SK-N-SH (cell line): ENCODE results near the gene FANCL. TPM values are rescaled to one million over a fixed set of nuclear protein-coding genes. Genes with fewer than 3 reads are reported as not detected.
A peak's percentile ranks its signal among the peaks of the same experiment; 100 is the strongest.

Source experiments
- CTCF ChIA-PET: fragments of 300-600, 350-600 bp; formaldehyde crosslinking; extraction: SDS; loops from one replicate; lab custom pipeline; 2021; lab: Yijun Ruan, JAX
- POLR2A ChIA-PET: fragments of 350-600 bp; sonication (Branson Sonifier 250); formaldehyde crosslinking; extraction: SDS; loops from one replicate; lab custom pipeline; 2020; ENCODE audit warnings: antibody characterized with exemption, inconsistent platforms; lab: Yijun Ruan, JAX
- DNase-seq: peaks from one replicate; pipeline ENCODE4 v3.0.0; 2012
- H2AFZ ChIP-seq: fragments of 200-600 bp; sonication (generic); 2 replicates; pipeline ENCODE4 v1.8.1; 2016; ENCODE audit warnings: antibody characterized with exemption, mild to moderate bottlenecking, low read depth
- H3F3A ChIP-seq: fragments of 200-600 bp; sonication (generic); replicated peaks from 2 replicates; pipeline ENCODE3; 2016; ENCODE audit warnings: antibody characterized with exemption, mild to moderate bottlenecking; ENCODE audit not compliant: insufficient read depth
- H3K27ac ChIP-seq, 2 experiments: fragments of 200-500 bp in 1 of 2; fragments of 200-600 bp in 1 of 2; sonication (Bioruptor generic) in 1 of 2; sonication (generic), shearing (Covaris generic) in 1 of 2; 2 replicates each; pipeline versions ENCODE4 v1.5.1 to v1.6.1; 2014 to 2016; ENCODE audit warnings: low read depth in 2 of 2, inconsistent platforms in 1 of 2, low read length in 1 of 2, mild to moderate bottlenecking in 1 of 2, mixed read lengths in 1 of 2
- H3K27me3 ChIP-seq: fragments of 200-600 bp; sonication (generic), shearing (Covaris generic); 2 replicates; pipeline ENCODE4 v1.6.1; 2016; ENCODE audit warnings: mixed run types; ENCODE audit not compliant: insufficient read depth
- H3K36me3 ChIP-seq, 2 experiments: fragments of 200-500 bp in 1 of 2; fragments of 200-600 bp in 1 of 2; sonication (Bioruptor generic) in 1 of 2; sonication (generic) in 1 of 2; replicated peaks in 1 of 2; 2 replicates each; pipeline versions ENCODE3 to v1.5.1; 2014 to 2016; ENCODE audit warnings: low read length in 1 of 2, mild to moderate bottlenecking in 1 of 2; ENCODE audit not compliant: insufficient read depth in 2 of 2, control insufficient read depth in 1 of 2
- H3K4me1 ChIP-seq, 2 experiments: fragments of 200-500 bp in 1 of 2; fragments of 200-600 bp in 1 of 2; sonication (Bioruptor generic) in 1 of 2; sonication (generic), shearing (Covaris generic) in 1 of 2; 2 replicates each; pipeline versions ENCODE4 v1.5.1 to v1.6.1; 2014 to 2016; ENCODE audit warnings: low read depth in 1 of 2, low read length in 1 of 2, mixed run types in 1 of 2; ENCODE audit not compliant: insufficient read depth in 2 of 2, control insufficient read depth in 1 of 2
- H3K4me2 ChIP-seq: fragments of 200-600 bp; sonication (generic), shearing (Covaris generic); 2 replicates; pipeline ENCODE4 v1.6.1; 2017; ENCODE audit warnings: mixed run types
- H3K4me3 ChIP-seq, 2 experiments: fragments of 200-500 bp in 1 of 2; fragments of 200-600 bp in 1 of 2; sonication (Bioruptor generic) in 1 of 2; sonication (generic), shearing (Covaris generic) in 1 of 2; 2 replicates each; pipeline versions ENCODE4 v1.5.1 to v1.8.1; 2014 to 2016; ENCODE audit warnings: low read depth in 2 of 2, inconsistent platforms in 1 of 2, low read length in 1 of 2, mild to moderate bottlenecking in 1 of 2, mixed read lengths in 1 of 2, moderate library complexity in 1 of 2
- H3K79me2 ChIP-seq: fragments of 200-600 bp; sonication (generic); 2 replicates; pipeline ENCODE4 v1.8.1; 2017; ENCODE audit warnings: mild to moderate bottlenecking; ENCODE audit not compliant: insufficient read depth
- H3K9ac ChIP-seq: fragments of 200-600 bp; sonication (generic); 2 replicates; pipeline ENCODE4 v1.6.1; 2017; ENCODE audit warnings: mixed run types
- H3K9me2 ChIP-seq: fragments of 200-600 bp; sonication (generic); 2 replicates; pipeline ENCODE4 v1.6.1; 2017; ENCODE audit warnings: mixed run types
- H3K9me3 ChIP-seq: fragments of 200-600 bp; sonication (generic); 2 replicates; pipeline ENCODE4 v1.6.1; 2017; ENCODE audit warnings: mixed run types, mild to moderate bottlenecking, moderate library complexity
- H4K20me1 ChIP-seq: fragments of 200-600 bp; sonication (generic); 2 replicates; pipeline ENCODE4 v1.6.1; 2017; ENCODE audit warnings: mild to moderate bottlenecking, mixed run types; ENCODE audit not compliant: insufficient read depth
- CTCF ChIP-seq: fragments of 200-600 bp; sonication (generic); IDR thresholded peaks from 2 replicates; pipeline ENCODE4 v1.6.1; 2017; ENCODE audit warnings: antibody characterized with exemption, mild to moderate bottlenecking, moderate library complexity
- ELF1 ChIP-seq: IDR thresholded peaks from 2 replicates; pipeline ENCODE4 v1.4.0; 2012
- EP300 ChIP-seq, 2 experiments: IDR thresholded peaks; 2 replicates each; pipeline versions ENCODE4 v1.4.0 to v1.6.1; 2012; ENCODE audit warnings: borderline replicate concordance in 1 of 2, low read depth in 1 of 2, low read length in 1 of 2
- EZH2phosphoT487 ChIP-seq: fragments of 200-600 bp; sonication (generic); IDR thresholded peaks from 2 replicates; pipeline ENCODE4 v1.6.1; 2017; ENCODE audit warnings: low read depth, mixed run types, mild to moderate bottlenecking, antibody characterized with exemption, moderate library complexity, borderline replicate concordance
- FOSL2 ChIP-seq: IDR thresholded peaks from 2 replicates; pipeline ENCODE4 v1.4.0; 2012; ENCODE audit warnings: low read depth, mild to moderate bottlenecking, moderate library complexity, borderline replicate concordance
- FOXJ3 ChIP-seq: sonication (generic); formaldehyde crosslinking; IDR thresholded peaks from 2 replicates; pipeline ENCODE4 v1.5.1; 2020; ENCODE audit warnings: mild to moderate bottlenecking, missing genetic modification reagents
- GABPA ChIP-seq: IDR thresholded peaks from 2 replicates; pipeline ENCODE4 v1.4.0; 2012; ENCODE audit warnings: low read depth, mild to moderate bottlenecking
- GATA2 ChIP-seq: sonication (generic); formaldehyde crosslinking; IDR thresholded peaks from 2 replicates; pipeline ENCODE4 v1.5.0; 2020; ENCODE audit warnings: mild to moderate bottlenecking, missing genetic modification reagents
- IRF3 ChIP-seq: fragments of 150-350 bp; IDR thresholded peaks from 2 replicates; pipeline ENCODE4 v1.6.1; 2016; ENCODE audit warnings: mild to moderate bottlenecking, low read depth, low read length
- JUND ChIP-seq: IDR thresholded peaks from 2 replicates; pipeline ENCODE4 v1.4.0; 2012
- MXI1 ChIP-seq: IDR thresholded peaks from 2 replicates; pipeline ENCODE4 v1.6.1; 2012; ENCODE audit warnings: mild to moderate bottlenecking, low read depth, low read length, improper control_type of control experiment
- NFIC ChIP-seq: IDR thresholded peaks from 2 replicates; pipeline ENCODE4 v1.4.0; 2012; ENCODE audit warnings: borderline replicate concordance
- NRF1 ChIP-seq: IDR thresholded peaks from 2 replicates; pipeline ENCODE4 v1.6.1; 2012; ENCODE audit warnings: low read depth, mild to moderate bottlenecking, low read length
- PBX3 ChIP-seq: IDR thresholded peaks from 2 replicates; pipeline ENCODE4; 2012
- RAD21 ChIP-seq: IDR thresholded peaks from 2 replicates; pipeline ENCODE4 v1.6.1; 2012; ENCODE audit warnings: mild to moderate bottlenecking, low read length
- RCOR1 ChIP-seq: fragments of 150-350 bp; IDR thresholded peaks from 2 replicates; pipeline ENCODE4 v1.6.1; 2017; ENCODE audit warnings: antibody characterized with exemption, low read length
- RFX5 ChIP-seq: IDR thresholded peaks from 2 replicates; pipeline ENCODE4 v1.6.1; 2012; ENCODE audit warnings: mild to moderate bottlenecking, improper control_type of control experiment, low read length
- RXRA ChIP-seq: IDR thresholded peaks from 2 replicates; pipeline ENCODE4 v1.4.0; 2012; ENCODE audit warnings: low read depth, mild to moderate bottlenecking, borderline replicate concordance
- SIN3A ChIP-seq: IDR thresholded peaks from 2 replicates; pipeline ENCODE4 v1.6.1; 2012; ENCODE audit warnings: low read depth, mild to moderate bottlenecking, low read length, moderate library complexity, borderline replicate concordance
- SMC3 ChIP-seq: IDR thresholded peaks from 2 replicates; pipeline ENCODE4 v1.6.1; 2012; ENCODE audit warnings: low read depth, low read length, improper control_type of control experiment
- TAF1 ChIP-seq: IDR thresholded peaks from 2 replicates; pipeline ENCODE4 v1.6.1; 2012; ENCODE audit warnings: low read depth, mild to moderate bottlenecking, low read length, moderate library complexity, borderline replicate concordance
- TEAD4 ChIP-seq: IDR thresholded peaks from 2 replicates; pipeline ENCODE4 v1.4.0; 2012; ENCODE audit warnings: mild to moderate bottlenecking, borderline replicate concordance; ENCODE audit not compliant: insufficient read depth
- USF2 ChIP-seq: fragments of 150-350 bp; IDR thresholded peaks from 2 replicates; pipeline ENCODE4 v1.6.1; 2017; ENCODE audit warnings: antibody characterized with exemption, low read length, low read depth, borderline replicate concordance
- YY1 ChIP-seq: IDR thresholded peaks from 2 replicates; pipeline ENCODE4 v1.4.0; 2012; ENCODE audit warnings: low read depth, mild to moderate bottlenecking
- ZBTB33 ChIP-seq: IDR thresholded peaks from 2 replicates; pipeline ENCODE4 v1.4.0; 2012; ENCODE audit warnings: low read depth, borderline replicate concordance
- WGBS: methylation state at CpG from one replicate; pipeline ENCODE4 v1.1.6; 2017; ENCODE audit warnings: low lambda C conversion rate; 5-methylcytosine and 5-hydroxymethylcytosine counted together
- polyA plus RNA-seq, 3 experiments: library from polyadenylated mRNA; depleted of rRNA; stranded (reverse); fragments of >200 nt; gene quantifications; 2 replicates each; pipeline ENCODE4 v1.2.3, GENCODE V29; 2012

The FANCL gene
- 11.8 and 14.6 TPM in 2 replicates for polyA plus RNA-seq (2012; rRNA removed)
- 16.9 and 19.0 TPM in 2 replicates for polyA plus RNA-seq (2012; cell fraction: cytosol; rRNA removed)
- polyA plus RNA-seq (2012; cell fraction: nucleus; rRNA removed): 12.0 and 24.8 TPM in 2 replicates

GRCh38 chr2:58240670-58241545 lies at the start of gene FANCL:
FANCL (minus strand) TSS chr2:58241325; CDS start chr2:58241313, 12 bp downstream.
- Histone ChIP-seq H3K9me3 (peaks cover 2% of the 10 kb centered on the region; the same call in 1 of the 2 replicates), H3K79me2 (peaks cover 45% of the 10 kb centered on the region), H3K4me1 (peaks cover 0 to 5% of the 10 kb centered on the region in 2 experiments; a peak in 2 of 4 replicates), H3K4me3 (peak within 1 kb of the TSS; percentile 89 to 90), H3K9ac (peak within 1 kb of the TSS; percentile 81), H3F3A (no peaks in the 10 kb centered on the region), H3K4me2 (peak within 1 kb of the TSS; percentile 81), H3K27me3 (no peaks in the 10 kb centered on the region), H3K27ac (peak within 1 kb of the TSS; percentile 68 to 98), H3K9me2 (no peaks in the 10 kb centered on the region), H4K20me1 (no peaks in the 10 kb centered on the region; the same call in 1 of the 2 replicates), H2AFZ (peak within 1 kb of the TSS; percentile 96), H3K36me3 (no peaks in the 10 kb centered on the region)
- peak; percentile 94 for DNase-seq
- ChIA-PET POLR2A (interaction anchor here (0.6 to 0.8 kb wide), 3 partner anchors 33 to 187 kb away, joined by 3 to 5 read pairs (median 3); no protein-coding TSS in a partner anchor), CTCF (interaction anchor here (1.2 kb wide), 1 partner anchor 207 kb away, joined by 4 read pairs; no protein-coding TSS in a partner anchor)
- WGBS: 2% methylated on average over 35 of the region's 59 CpGs
- TF ChIP-seq ZBTB33 (no peak), TEAD4 (no peak), RAD21 (no peak), CTCF (0 out of 2 replicates have a peak, but pooled peaks have one; percentile 6), JUND (no peak), FOSL2 (no peak), USF2 (no peak), FOXJ3 (no peak), NFIC (peak; percentile 78), MXI1 (peak; percentile 74), NRF1 (peak; percentile 85), RCOR1 (no peak), RXRA (no peak), IRF3 (no peak), GATA2 (CRISPR knock-in tag) (no peak), GABPA (peak; percentile 77), TAF1 (peak; percentile 70), EZH2phosphoT487 (no peak), RFX5 (no peak), SIN3A (no peak), YY1 (peak; percentile 79; the same call in 1 of the 2 replicates), ELF1 (peak; percentile 66; the same call in 1 of the 2 replicates), SMC3 (no peak), EP300 (IDR thresholded peaks at IDR 0.05; ENCODE audit: borderline replicate concordance in 1 of 2, low read depth in 1 of 2, low read length in 1 of 2) (peak in 1 of 2 experiments; percentile 37; a peak in 1 of 4 replicates), PBX3 (no peak)
